Hepatocyte (in vitro differentiated cells): Measurements from ENCODE around the gene WDR4. TPM values are rescaled to one million over a fixed set of nuclear protein-coding genes. Genes with fewer than 3 reads are reported as not detected.

Source experiments
- DNase-seq: peaks from one replicate; pipeline ENCODE4 v3.0.0-alpha.2; 2016; ENCODE audit warnings: low spot score
- H2AFZ ChIP-seq: fragments of 200-600 bp; sonication (generic); 2 replicates; pipeline ENCODE4 v1.6.0; 2016; ENCODE audit warnings: antibody characterized with exemption, mild to moderate bottlenecking
- H3K27ac ChIP-seq: fragments of 200-600 bp; sonication (generic); 2 replicates; pipeline ENCODE4 v1.5.1; 2016; ENCODE audit warnings: mild to moderate bottlenecking
- H3K27me3 ChIP-seq: fragments of 200-600 bp; sonication (generic); 2 replicates; pipeline ENCODE4 v1.6.1; 2016
- H3K36me3 ChIP-seq: fragments of 200-600 bp; sonication (generic); replicated peaks from 2 replicates; pipeline ENCODE4 v1.5.1; 2016; ENCODE audit warnings: low read depth; ENCODE audit not compliant: insufficient read depth
- H3K4me1 ChIP-seq: fragments of 200-600 bp; sonication (generic); 2 replicates; pipeline ENCODE4 v1.5.1; 2016; ENCODE audit warnings: mild to moderate bottlenecking, moderate library complexity; ENCODE audit not compliant: insufficient read depth
- H3K4me2 ChIP-seq: fragments of 200-600 bp; sonication (generic); 2 replicates; pipeline ENCODE4 v1.6.0; 2016
- H3K4me3 ChIP-seq: fragments of 200-600 bp; sonication (generic); 2 replicates; pipeline ENCODE4 v1.5.1; 2016; ENCODE audit warnings: mild to moderate bottlenecking
- H3K79me2 ChIP-seq: fragments of 200-600 bp; sonication (generic); 2 replicates; pipeline ENCODE4 v1.6.0; 2017; ENCODE audit warnings: mild to moderate bottlenecking
- H3K9me2 ChIP-seq: fragments of 200-600 bp; sonication (generic); replicated peaks from 2 replicates; pipeline ENCODE4 v1.6.0; 2017; ENCODE audit warnings: mild to moderate bottlenecking; ENCODE audit not compliant: insufficient read depth
- H3K9me3 ChIP-seq: fragments of 200-600 bp; sonication (generic); 2 replicates; pipeline ENCODE4 v1.5.1; 2016; ENCODE audit warnings: low read depth, mild to moderate bottlenecking
- H4K20me1 ChIP-seq: fragments of 200-600 bp; sonication (generic); 2 replicates; pipeline ENCODE4 v1.6.0; 2016; ENCODE audit warnings: mild to moderate bottlenecking; ENCODE audit not compliant: insufficient read depth, poor library complexity, severe bottlenecking
- CTCF ChIP-seq: fragments of 200-600 bp; sonication (generic); IDR thresholded peaks from 2 replicates; pipeline ENCODE4 v1.5.1; 2016; ENCODE audit warnings: antibody characterized with exemption, mild to moderate bottlenecking; ENCODE audit not compliant: poor library complexity
- EZH2 ChIP-seq: fragments of 200-600 bp; sonication (generic); IDR thresholded peaks from 2 replicates; pipeline ENCODE4 v1.6.1; 2016; ENCODE audit warnings: antibody characterized with exemption, mild to moderate bottlenecking, borderline replicate concordance
- EZH2phosphoT487 ChIP-seq: fragments of 200-600 bp; sonication (generic); IDR thresholded peaks from one replicate; pipeline ENCODE4 v1.6.1; 2018; ENCODE audit warnings: antibody characterized with exemption, mild to moderate bottlenecking, low read depth, moderate library complexity; ENCODE audit not compliant: unreplicated experiment, severe bottlenecking
- WGBS: methylation state at CpG from one replicate; pipeline ENCODE4 v1.1.6; 2016; ENCODE audit warnings: low lambda C conversion rate; ENCODE audit errors: missing lambda C conversion rate; 5-methylcytosine and 5-hydroxymethylcytosine counted together
- polyA plus RNA-seq: library from polyadenylated mRNA; unstranded; fragments of >200 nt; fragmentation: Nextera tagmentation; extraction: Ambion mirVana; gene quantifications from 2 replicates; pipeline ENCODE4 v1.2.1, GENCODE V29; 2016
- total RNA-seq: library from RNA; depleted of rRNA; stranded (reverse); fragments of >200 nt; gene quantifications from 2 replicates; pipeline ENCODE4 v1.2.3, GENCODE V29; 2014

Gene WDR4
- total and polyA plus RNA-seq, 2 experiments from 2014 or later, result 6.4 to 11.1 TPM

- H3K4me1 ChIP-seq, result no peaks in the 10 kb centered on the region
- H2AFZ ChIP-seq, result no peak overlapping the region
- no peaks in the 10 kb centered on the region for H3K9me2 ChIP-seq
- WGBS, result 97% methylated on average over 16 of the region's 16 CpGs
- no peak overlapping the region for H3K4me2 ChIP-seq
- DNase-seq, result no peak
- H4K20me1 ChIP-seq, result no peaks in the 10 kb centered on the region
- no peak overlapping the region for H3K4me3 ChIP-seq
- H3K9me3 ChIP-seq, result no peaks in the 10 kb centered on the region
- H3K27me3 ChIP-seq, result no peaks in the 10 kb centered on the region
- peaks cover 5% of the 10 kb centered on the region for H3K79me2 ChIP-seq
- TF ChIP-seq EZH2 (no peak), EZH2phosphoT487 (no peak), CTCF (no peak)
- no peak overlapping the region for H3K27ac ChIP-seq
- no peaks in the 10 kb centered on the region for H3K36me3 ChIP-seq
Measured at GRCh38 chr21:42906233-42906632, 26.9 kb upstream of the WDR4 start.

- no peaks in the 10 kb centered on the region for H4K20me1 ChIP-seq
- H2AFZ ChIP-seq, result no peak overlapping the region
- H3K4me1 ChIP-seq, result no peaks in the 10 kb centered on the region
- H3K9me2 ChIP-seq, result no peaks in the 10 kb centered on the region
- no peak for DNase-seq
- H3K9me3 ChIP-seq, result no peaks in the 10 kb centered on the region
- no peaks in the 10 kb centered on the region for H3K27me3 ChIP-seq
- H3K27ac ChIP-seq, result no peak overlapping the region
- no peak overlapping the region for H3K4me3 ChIP-seq
- H3K4me2 ChIP-seq, result no peak overlapping the region
- H3K36me3 ChIP-seq, result no peaks in the 10 kb centered on the region
- H3K79me2 ChIP-seq, result peaks cover 10% of the 10 kb centered on the region
- TF ChIP-seq CTCF (no peak), EZH2phosphoT487 (no peak), EZH2 (no peak)
- WGBS, result 92% methylated on average over 8 of the region's 8 CpGs
Measured at GRCh38 chr21:42905195-42905594, 25.9 kb upstream of the WDR4 start.

- TF ChIP-seq EZH2phosphoT487 (no peak), EZH2 (no peak), CTCF (no peak)
- no peak overlapping the region for H3K27ac ChIP-seq
- H3K79me2 ChIP-seq, result peaks cover 12% of the 10 kb centered on the region
- no peaks in the 10 kb centered on the region for H3K9me3 ChIP-seq
- no peak for DNase-seq
- no peak overlapping the region for H2AFZ ChIP-seq
- no peaks in the 10 kb centered on the region for H3K36me3 ChIP-seq
- H3K27me3 ChIP-seq, result no peaks in the 10 kb centered on the region
- H3K4me2 ChIP-seq, result no peak overlapping the region
- H3K4me1 ChIP-seq, result no peaks in the 10 kb centered on the region
- H3K9me2 ChIP-seq, result no peaks in the 10 kb centered on the region
- H4K20me1 ChIP-seq, result no peaks in the 10 kb centered on the region
- H3K4me3 ChIP-seq, result no peak overlapping the region
- WGBS, result 98% methylated on average over 11 of the region's 11 CpGs
Measured at GRCh38 chr21:42903817-42904216, 24.5 kb upstream of the WDR4 start.

GRCh38 chr21:42900446-42900845, 21.1 kb upstream of the WDR4 start:
- Histone ChIP-seq H3K4me2 (no peak overlapping the region), H4K20me1 (peaks cover under 1% of the 10 kb centered on the region), H3K36me3 (no peaks in the 10 kb centered on the region), H3K27ac (no peak overlapping the region), H3K27me3 (no peaks in the 10 kb centered on the region), H3K4me3 (no peak overlapping the region), H3K79me2 (peaks cover 37% of the 10 kb centered on the region), H2AFZ (no peak overlapping the region), H3K4me1 (no peaks in the 10 kb centered on the region), H3K9me3 (no peaks in the 10 kb centered on the region), H3K9me2 (no peaks in the 10 kb centered on the region)
- DNase-seq, result no peak
- TF ChIP-seq CTCF, result no peak
- TF ChIP-seq EZH2, result no peak
- TF ChIP-seq EZH2phosphoT487, result no peak
- WGBS, result 90% methylated on average over 4 of the region's 4 CpGs
